Right hindlimb (tissue), 1 donor: ENCODE results near the gene RSRC2.
A peak's percentile ranks its signal among the peaks of the same experiment; 100 is the strongest.
"Not testable (repeated sequence)": the region's sequence is repeated elsewhere in the genome, so short reads cannot be mapped to it uniquely, and the experiment has no call there.

Experiments used
- DNase-seq: peaks from one replicate; pipeline ENCODE4 v3.0.0-alpha.2; 2018

Gene RSRC2

GRCh38 chr12:122483969-122484368 lies 42.8 kb downstream of the RSRC2 start:
- no peak for DNase-seq

GRCh38 chr12:122481861-122482260 lies 44.9 kb downstream of the RSRC2 start:
- DNase-seq: no peak

DNA sequence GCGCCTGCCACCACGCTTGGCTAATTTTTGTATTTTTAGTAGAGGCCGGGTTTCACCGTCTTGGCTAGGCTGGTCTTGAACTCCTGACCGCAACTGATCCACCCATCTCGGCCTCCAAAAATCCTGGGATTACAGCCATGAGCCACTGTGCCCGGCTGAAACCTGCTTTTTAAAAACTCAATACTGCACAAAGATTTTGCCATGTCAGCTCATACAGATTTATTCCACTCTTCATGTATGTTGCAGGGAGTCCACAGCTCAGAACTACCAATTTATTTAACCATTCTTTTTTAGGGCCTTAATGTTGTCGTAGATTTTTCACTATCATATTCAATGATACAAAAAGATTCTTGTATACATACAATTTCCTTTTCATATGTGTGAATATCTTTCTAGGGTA lies 46.0 kb downstream of the RSRC2 start:
- DNase-seq: no peak

GRCh38 chr12:122474324-122474716 lies 52.4 kb downstream of the RSRC2 start:
- no peak for DNase-seq

DNA sequence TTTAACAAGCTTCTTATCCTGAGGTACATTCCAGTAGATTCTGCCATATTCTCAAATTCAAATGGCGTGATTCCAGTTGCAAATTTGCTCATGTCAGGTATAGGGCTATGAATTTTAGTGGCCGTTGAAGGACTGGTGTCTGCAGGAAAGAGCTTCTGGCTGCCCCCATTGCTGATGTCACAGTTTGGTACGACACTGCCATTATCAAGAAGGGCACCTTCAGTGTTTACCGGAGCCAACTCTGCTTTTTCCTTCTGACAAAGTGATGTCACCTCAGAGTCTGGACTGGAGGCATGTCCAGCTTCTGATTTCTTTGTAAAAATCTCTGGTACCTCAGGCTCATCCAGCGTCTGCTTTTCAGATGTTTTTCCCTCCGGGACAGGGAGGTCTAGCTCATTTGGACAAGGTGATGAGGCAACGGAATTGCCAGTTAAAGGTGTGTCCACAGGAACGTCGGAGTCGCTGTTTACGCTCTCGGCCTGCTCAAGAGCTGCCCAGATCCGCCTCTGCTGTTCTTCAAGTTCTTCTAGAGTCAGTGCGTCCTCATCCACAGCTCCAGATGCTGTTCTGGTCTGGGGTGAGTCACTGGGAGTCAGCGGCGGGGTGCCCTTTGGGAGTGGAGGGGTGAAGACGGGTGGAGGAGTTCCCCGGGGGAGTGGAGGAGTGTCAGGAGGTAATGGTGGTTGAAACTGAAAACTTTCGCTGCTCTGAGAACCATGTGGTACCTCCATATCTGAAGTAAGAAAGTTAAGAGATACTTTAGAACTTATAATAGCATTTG lies 53.0 kb downstream of the RSRC2 start:
- DNase-seq: no peak

- DNase-seq: no peak
Observed at GRCh38 chr12:122471324-122472226, 55.2 kb downstream of the RSRC2 start.

DNA sequence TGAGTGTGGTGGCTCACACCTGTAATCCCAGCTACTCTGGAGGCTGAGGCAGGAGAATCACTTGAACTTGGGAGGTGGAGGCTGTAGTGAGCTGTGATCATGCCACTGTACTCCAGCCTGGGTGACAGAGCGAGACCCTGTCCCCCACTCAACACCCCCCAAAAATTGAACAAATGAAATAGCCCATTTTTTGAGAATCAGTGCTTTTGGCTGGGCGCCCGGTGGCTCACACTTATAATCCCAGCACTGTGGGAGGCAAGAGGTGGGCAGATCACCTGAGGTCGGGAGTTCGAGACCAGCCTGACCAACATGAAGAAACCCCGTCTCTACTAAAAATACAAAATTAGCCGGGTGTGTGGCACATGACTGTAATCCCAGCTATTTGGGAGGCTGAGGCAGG lies 56.2 kb downstream of the RSRC2 start:
- not testable (repeated sequence) for DNase-seq

DNA sequence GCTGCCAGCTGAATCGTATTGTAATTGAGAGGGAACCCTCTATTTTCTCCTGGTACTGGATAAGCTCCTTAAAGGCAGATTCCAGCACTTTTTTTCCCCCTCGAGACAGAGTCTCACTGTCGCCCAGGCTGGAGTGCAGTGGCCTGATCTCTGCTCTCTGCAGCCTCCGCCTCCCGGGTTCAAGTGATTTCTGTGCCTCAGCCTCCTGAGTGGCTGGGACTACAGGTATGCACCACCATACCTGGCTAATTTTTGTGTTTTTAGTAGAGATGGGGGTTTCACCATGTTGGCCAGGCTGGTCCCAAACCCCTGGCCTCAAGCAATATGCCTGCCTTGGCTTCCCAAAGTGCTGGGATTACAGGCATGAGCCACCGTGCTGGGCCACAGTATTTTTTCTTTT lies 56.9 kb downstream of the RSRC2 start:
- not testable (repeated sequence) for DNase-seq

- no peak for DNase-seq
Observed at GRCh38 chr12:122467983-122468382, 58.8 kb downstream of the RSRC2 start.

DNA sequence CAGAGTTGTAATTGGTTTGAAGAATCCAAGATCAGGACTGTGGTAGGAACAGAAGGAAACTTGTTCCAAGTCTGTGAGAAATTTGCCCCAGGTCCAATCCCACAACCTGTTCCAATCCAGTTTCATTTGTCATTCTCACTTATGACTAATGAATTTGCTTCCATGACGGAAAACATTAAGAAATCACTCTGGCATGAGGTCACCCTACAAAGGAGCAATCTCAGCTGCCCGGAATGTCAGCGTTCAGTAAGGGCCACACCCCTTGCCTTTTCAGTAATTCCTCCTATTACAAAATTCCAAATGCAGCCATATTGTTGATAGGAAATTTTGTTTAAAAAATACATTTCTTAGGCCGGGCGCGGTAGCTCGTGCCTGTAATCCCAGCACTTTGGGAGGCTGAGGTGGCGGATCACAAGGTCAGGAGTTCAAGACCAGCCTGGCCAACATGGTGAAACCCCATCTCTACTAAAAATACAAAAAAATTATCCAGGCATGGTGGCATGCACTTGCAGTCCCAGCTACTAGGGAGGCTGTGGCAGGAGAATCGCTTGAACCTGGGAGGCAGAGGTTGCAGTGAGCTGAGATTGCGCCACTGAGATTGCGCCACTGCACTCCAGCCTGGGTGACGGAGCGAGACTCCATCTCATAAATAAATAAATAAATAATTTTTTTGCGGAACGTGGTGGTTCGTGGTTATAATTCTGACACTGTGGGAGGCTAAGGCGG lies 62.3 kb downstream of the RSRC2 start:
- DNase-seq: peak; percentile 27

DNA sequence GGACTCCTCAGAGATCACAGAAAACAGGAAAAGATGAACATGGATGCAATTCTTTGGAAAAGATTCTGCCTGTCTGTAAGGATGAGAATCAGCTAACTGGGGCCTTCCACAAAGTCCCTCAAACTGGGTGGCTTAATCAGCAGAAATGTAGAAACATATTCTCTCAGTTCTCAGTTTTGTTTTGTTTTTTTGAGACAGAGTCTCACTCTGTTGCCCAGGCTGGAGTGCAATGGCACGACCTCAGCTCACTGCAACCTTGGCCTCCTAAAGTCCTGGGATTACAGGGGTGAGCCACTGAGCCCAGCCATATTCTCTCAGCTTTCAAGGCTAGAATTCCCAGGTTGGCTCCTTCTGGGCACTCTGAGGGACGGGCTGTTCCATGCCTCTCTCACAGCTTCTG lies 66.1 kb downstream of the RSRC2 start:
- DNase-seq: no peak

GRCh38 chr12:122460061-122460460 lies 66.7 kb downstream of the RSRC2 start:
- DNase-seq: no peak

DNA sequence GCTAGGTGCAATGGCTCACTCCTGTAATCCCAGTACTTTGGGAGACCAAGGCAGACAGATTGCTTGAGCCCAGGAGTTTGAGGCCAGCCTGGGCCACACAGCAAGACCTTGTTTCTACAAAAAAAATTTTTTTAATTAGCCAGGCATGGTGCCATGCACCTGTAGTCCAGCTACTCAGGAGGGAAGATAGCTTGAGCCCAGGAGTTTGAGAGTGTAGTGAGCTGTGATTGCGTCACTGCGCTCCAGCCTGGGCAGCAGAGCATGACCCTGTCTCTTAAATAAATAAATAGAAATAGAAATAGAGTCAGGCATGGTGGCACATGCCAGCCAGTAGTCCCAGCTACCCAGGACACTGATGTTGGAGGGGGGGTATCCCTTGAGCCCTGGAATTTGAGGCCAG lies 67.5 kb downstream of the RSRC2 start:
- DNase-seq: no peak

DNA sequence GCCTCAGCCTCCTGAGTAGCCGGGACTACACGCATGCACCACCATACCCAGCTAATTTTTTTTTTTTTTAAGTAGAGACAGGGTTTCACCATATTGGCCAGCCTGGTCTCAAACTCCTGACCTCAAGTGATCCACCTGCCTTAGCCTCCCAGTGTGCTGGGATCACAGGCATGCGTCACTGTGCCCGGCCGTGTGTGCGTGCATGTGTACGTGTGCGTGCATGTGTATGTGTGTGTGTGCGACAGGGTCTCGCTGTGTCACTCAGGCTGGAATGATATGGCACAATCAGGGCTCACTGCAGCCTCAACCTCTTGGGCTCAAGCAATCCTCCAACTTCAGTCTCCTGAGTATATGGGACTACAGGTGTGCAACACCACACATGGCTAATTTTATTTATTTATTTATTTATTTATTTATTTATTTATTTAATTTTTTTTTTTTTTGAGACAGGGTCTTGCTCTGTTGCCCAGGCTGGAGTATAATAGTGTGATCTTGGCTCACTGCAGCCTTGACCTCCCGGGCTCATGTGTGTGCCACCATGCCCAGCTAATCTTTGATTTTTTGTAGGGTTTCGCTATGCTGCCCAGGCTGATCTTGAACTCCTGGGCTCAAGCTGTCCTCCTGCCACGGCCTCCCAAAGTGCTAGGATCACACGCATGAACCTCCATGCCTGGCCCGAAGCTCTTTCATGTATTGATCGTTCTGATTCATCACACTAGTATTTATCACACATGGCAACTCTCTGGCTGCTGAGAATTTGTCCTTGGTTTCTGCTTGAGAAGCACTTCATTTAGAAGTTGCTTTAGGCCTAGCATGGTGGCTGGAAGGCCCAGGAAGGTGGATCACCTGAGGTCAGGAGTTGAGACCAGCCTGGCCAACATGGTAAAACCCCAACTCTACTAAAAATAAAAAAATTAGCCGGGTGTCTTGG lies 68.4 kb downstream of the RSRC2 start:
- DNase-seq: no peak

DNA sequence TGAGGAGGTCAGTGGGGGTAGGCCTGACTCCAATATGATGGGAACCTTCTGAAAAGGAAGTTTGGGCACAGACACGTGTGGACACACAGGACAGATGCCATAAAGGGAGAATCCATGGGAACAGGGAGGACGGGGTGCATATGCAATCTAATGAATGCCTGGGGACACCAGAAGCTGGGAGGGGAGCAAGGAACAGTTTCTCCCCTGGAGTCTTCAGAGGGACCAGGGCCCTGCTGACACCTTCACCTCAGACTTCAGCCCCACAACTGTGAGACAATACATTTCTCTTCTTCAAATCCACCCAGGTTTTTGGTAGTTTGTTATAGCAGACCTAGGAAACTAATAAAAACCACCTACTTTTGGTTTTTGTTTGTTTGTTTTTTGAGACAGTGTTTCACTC lies 69.1 kb downstream of the RSRC2 start:
- no peak for DNase-seq

DNA sequence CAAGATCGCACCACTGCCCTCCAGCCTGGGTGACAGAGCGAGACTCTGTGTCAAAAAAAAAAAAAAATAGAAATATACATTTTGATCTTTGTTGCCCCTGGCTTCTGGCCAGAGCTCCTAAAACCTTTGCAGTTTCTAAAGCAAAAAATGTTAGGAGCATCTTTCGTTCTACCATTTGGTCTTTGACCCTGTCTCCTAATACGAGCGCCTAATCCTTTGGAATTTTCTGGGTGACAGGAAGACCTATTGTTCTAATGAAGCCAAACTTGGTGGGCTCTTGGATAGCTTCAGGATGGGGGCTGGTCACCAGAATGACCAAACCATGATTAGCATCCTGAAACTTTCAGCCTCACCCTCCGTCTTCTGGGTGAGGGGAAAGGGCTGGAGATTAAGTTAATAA lies 72.0 kb downstream of the RSRC2 start:
- DNase-seq: no peak

GRCh38 chr12:122454250-122454721 lies 72.5 kb downstream of the RSRC2 start:
- DNase-seq: no peak
